MCF 10A (cell line): ENCODE data around the gene DUSP11. TPM values are rescaled to one million over a fixed set of nuclear protein-coding genes. Genes with fewer than 3 reads are reported as not detected.

Experiments
- BruUV-seq: library from RNA; stranded (reverse); fragments of 400-500 nt; replicated peaks from 2 replicates; lab custom pipeline; 2021; lab: Mats Ljungman, UMichigan
- CTCF ChIA-PET: fragments of 300-600 bp; sonication (Branson Sonifier 250); formaldehyde crosslinking; extraction: SDS; loops from one replicate; lab custom pipeline; 2021; ENCODE audit warnings: antibody characterized with exemption, inconsistent platforms; lab: Yijun Ruan, JAX
- POLR2A ChIA-PET: fragments of 300-600, 350-650 bp; sonication (Branson Sonifier 250); formaldehyde crosslinking; extraction: SDS; loops from one replicate; lab custom pipeline; 2020; ENCODE audit warnings: antibody characterized with exemption, inconsistent platforms; lab: Yijun Ruan, JAX
- DNase-seq: peaks from one replicate; pipeline ENCODE4 v3.0.0-alpha.2; 2018; ENCODE audit not compliant: unreplicated experiment
- H3K27ac Mint-ChIP-seq: one replicate; pipeline ENCODE4 v1.8.0; 2022; ENCODE audit warnings: mild to moderate bottlenecking, low read depth, mixed read lengths; ENCODE audit not compliant: unreplicated experiment
- H3K27me3 Mint-ChIP-seq: one replicate; pipeline ENCODE4 v1.8.0; 2022; ENCODE audit warnings: mixed read lengths; ENCODE audit not compliant: insufficient read depth, unreplicated experiment
- H3K36me3 Mint-ChIP-seq: one replicate; pipeline ENCODE4 v1.8.0; 2022; ENCODE audit warnings: mild to moderate bottlenecking, moderate library complexity, mixed read lengths; ENCODE audit not compliant: insufficient read depth, unreplicated experiment
- H3K4me1 Mint-ChIP-seq: one replicate; pipeline ENCODE4 v1.8.0; 2022; ENCODE audit warnings: mixed read lengths; ENCODE audit not compliant: insufficient read depth, unreplicated experiment
- H3K4me3 Mint-ChIP-seq: one replicate; pipeline ENCODE4 v1.8.0; 2022; ENCODE audit warnings: mild to moderate bottlenecking, moderate library complexity, mixed read lengths; ENCODE audit not compliant: unreplicated experiment
- H3K9me3 Mint-ChIP-seq: one replicate; pipeline ENCODE4 v1.8.0; 2022; ENCODE audit warnings: mixed read lengths; ENCODE audit not compliant: unreplicated experiment
- intact Hi-C: fragments of 100-400 bp; cut with micrococcal nuclease; formaldehyde crosslinking; loops from 2 replicates; pipeline ENCODE4 v1.14.1; 2022
- total RNA-seq: library from RNA; stranded (reverse); gene quantifications from 2 replicates; pipeline ENCODE4 v1.2.3, GENCODE V29; 2022
- TF ChIP-seq, protein P1 (sequence below): fragments of 200-600 bp; IDR thresholded peaks from one replicate; pipeline ENCODE4 v1.8.0; 2022; ENCODE audit warnings: antibody characterized with exemption, mild to moderate bottlenecking; ENCODE audit not compliant: unreplicated experiment

The DUSP11 gene
- total RNA-seq, 1 experiment from 2014 or later = 45.0 TPM

DNA sequence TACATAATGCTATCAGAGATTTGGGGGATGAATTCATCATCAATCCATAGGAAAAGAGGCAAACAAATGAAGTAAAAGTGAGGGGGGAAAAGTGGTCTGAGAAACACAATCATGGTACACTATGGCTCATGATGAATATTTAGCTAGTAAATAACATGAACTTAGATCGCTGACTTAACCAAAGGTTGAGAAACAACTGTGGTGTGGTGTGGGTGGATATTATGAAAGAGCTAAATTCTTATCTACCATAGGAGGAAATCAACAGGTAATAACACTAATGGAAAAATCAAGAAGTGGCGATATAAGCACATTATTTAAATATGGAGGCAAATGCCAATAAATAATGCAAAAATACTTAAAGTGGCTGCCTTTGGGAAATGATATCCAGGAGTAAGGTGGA, 30.6 kb downstream of the DUSP11 start:
- H3K4me1 Mint-ChIP-seq = peaks cover 7% of the 10 kb centered on the region
- H3K27me3 Mint-ChIP-seq = no peaks in the 10 kb centered on the region
- peaks cover 44% of the 10 kb centered on the region for H3K36me3 Mint-ChIP-seq
- BruUV-seq = no TSS peak
- no peak overlapping the region for H3K4me3 Mint-ChIP-seq
- DNase-seq = no peak
- ChIA-PET POLR2A (interaction anchor here (0.7 to 1.7 kb wide), 3 partner anchors 12 to 970 kb away, joined by 5 to 17 read pairs (median 6); partner anchors contain the start of gene TPRKB), CTCF (interaction anchor here (1.0 kb wide), 1 partner anchor 69 kb away, joined by 4 read pairs; no protein-coding TSS in a partner anchor)
- H3K9me3 Mint-ChIP-seq = no peaks in the 10 kb centered on the region
- intact Hi-C loops = no loop called here
- H3K27ac Mint-ChIP-seq = no peak overlapping the region
- TF ChIP-seq, protein P1, sequence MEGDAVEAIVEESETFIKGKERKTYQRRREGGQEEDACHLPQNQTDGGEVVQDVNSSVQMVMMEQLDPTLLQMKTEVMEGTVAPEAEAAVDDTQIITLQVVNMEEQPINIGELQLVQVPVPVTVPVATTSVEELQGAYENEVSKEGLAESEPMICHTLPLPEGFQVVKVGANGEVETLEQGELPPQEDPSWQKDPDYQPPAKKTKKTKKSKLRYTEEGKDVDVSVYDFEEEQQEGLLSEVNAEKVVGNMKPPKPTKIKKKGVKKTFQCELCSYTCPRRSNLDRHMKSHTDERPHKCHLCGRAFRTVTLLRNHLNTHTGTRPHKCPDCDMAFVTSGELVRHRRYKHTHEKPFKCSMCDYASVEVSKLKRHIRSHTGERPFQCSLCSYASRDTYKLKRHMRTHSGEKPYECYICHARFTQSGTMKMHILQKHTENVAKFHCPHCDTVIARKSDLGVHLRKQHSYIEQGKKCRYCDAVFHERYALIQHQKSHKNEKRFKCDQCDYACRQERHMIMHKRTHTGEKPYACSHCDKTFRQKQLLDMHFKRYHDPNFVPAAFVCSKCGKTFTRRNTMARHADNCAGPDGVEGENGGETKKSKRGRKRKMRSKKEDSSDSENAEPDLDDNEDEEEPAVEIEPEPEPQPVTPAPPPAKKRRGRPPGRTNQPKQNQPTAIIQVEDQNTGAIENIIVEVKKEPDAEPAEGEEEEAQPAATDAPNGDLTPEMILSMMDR = no peak

DNA sequence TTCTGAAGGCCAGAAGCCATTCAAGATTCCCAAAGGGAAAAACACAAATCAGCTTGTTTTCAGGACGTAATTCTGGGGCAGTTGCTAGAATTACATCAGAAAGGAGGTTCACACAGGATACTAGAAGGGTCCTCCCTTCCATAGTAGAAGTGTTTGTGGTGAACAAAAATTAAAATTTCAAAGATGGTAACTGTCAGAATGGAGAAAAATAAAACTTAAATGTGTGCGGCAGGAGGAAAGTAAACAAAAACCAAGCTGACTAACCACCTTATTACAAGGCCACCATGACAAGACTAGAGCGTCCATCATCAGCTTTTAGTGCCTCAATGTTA, 33.1 kb downstream of the DUSP11 start:
- peaks cover 5% of the 10 kb centered on the region for H3K4me1 Mint-ChIP-seq
- POLR2A ChIA-PET = interaction anchor here (1.7 to 2.0 kb wide), 2 partner anchors 9 to 31 kb away, joined by 6 read pairs; no protein-coding TSS in a partner anchor
- no peaks in the 10 kb centered on the region for H3K27me3 Mint-ChIP-seq
- H3K9me3 Mint-ChIP-seq = no peaks in the 10 kb centered on the region
- no peak overlapping the region for H3K27ac Mint-ChIP-seq
- intact Hi-C loops = no loop called here
- CTCF ChIA-PET = interaction anchor here (0.6 to 1.4 kb wide), 3 partner anchors 9 to 85 kb away, joined by 3 to 4 read pairs (median 3); no protein-coding TSS in a partner anchor
- H3K4me3 Mint-ChIP-seq = no peak overlapping the region
- DNase-seq = no peak
- TF ChIP-seq, protein P1 = no peak
- H3K36me3 Mint-ChIP-seq = peaks cover 50% of the 10 kb centered on the region
- BruUV-seq = no TSS peak

DNA sequence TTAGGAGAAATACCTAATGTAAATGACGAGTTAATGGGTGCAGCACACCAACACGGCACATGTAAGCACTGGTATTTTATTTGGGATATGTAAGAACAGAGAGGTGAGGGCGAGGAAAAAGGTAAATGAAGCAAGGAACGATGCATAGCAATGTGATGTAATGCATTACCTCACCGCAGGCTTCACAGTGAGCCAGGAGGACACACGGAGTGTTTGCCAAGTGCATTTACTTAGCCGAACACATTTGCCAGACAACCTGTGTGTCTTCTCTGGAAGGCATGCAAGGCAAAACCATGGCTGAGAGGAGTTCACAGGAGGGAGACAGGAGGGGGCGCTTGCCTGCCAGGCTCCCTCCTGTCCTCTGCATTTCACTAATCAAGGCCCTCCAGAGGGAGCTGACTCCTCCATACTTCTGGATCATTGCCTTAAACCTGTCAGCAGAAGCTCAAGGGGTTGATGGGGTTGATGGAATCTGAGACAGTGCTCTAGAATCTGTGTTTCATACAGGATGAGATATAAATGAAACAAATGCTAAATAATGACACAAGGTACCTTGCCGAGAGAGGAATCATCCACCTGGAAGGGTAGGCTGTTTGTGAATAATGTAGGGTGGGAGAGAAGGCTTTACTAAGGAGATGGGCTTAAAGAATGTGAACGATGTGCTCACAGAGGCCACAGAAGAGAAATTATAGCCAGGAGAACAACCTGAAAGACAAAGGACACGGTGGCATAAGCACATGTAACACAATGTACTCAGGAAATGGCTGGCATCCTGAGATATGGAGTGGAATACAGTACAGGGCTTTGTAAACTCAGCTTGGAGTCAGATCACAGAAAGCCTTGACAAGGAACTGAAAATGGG, 33.7 kb downstream of the DUSP11 start:
- H3K4me3 Mint-ChIP-seq = no peak overlapping the region
- intact Hi-C loops = no loop called here
- H3K36me3 Mint-ChIP-seq = peaks cover 48% of the 10 kb centered on the region
- no peaks in the 10 kb centered on the region for H3K9me3 Mint-ChIP-seq
- BruUV-seq = no TSS peak
- ChIA-PET CTCF (interaction anchor here (0.6 to 1.4 kb wide), 3 partner anchors 9 to 86 kb away, joined by 3 to 4 read pairs (median 3); no protein-coding TSS in a partner anchor), POLR2A (interaction anchor here (1.7 to 2.0 kb wide), 2 partner anchors 8 to 31 kb away, joined by 6 read pairs; no protein-coding TSS in a partner anchor)
- no peak for DNase-seq
- no peaks in the 10 kb centered on the region for H3K27me3 Mint-ChIP-seq
- TF ChIP-seq, protein P1 = no peak
- no peak overlapping the region for H3K27ac Mint-ChIP-seq
- H3K4me1 Mint-ChIP-seq = peaks cover 5% of the 10 kb centered on the region

DNA sequence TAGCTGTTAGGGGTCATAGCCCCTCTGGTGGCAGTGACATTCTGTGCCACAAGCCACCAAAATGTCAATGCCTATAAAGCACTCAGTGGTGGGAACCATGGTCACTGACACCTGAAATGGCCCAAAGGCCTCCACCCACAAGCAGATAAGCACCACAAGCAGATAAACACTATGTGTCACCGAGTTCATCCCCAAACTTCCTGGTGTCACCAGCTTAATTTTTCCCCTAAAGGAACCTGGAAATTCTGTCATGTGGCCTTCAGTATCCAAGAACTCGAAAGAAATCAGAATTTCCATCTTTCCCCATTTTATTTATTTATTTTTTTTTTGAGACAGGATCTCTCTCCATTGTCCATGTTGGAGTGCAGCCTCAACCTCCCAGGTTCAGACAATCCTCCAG, 39.1 kb downstream of the DUSP11 start:
- ChIA-PET CTCF (no interaction called here), POLR2A (no interaction called here)
- Mint-ChIP-seq H3K27me3 (no peaks in the 10 kb centered on the region), H3K36me3 (peaks cover 24% of the 10 kb centered on the region), H3K4me3 (no peak overlapping the region), H3K4me1 (peaks cover 11% of the 10 kb centered on the region), H3K27ac (no peak overlapping the region), H3K9me3 (no peaks in the 10 kb centered on the region)
- no peak for DNase-seq
- TF ChIP-seq, protein P1 = no peak
- BruUV-seq = no TSS peak
- intact Hi-C loops = no loop called here
